GM19324 (cell line): ENCODE results near the gene PDLIM4.

Experiments
- ATAC-seq: cut with Tn5 transposase; IDR thresholded peaks from one replicate; pipeline ENCODE4 v1.9.1; 2021; ENCODE audit warnings: mild to moderate bottlenecking, moderate library complexity; ENCODE audit not compliant: unreplicated experiment, low FRiP score

PDLIM4 gene

GRCh38 chr5:132257131-132258101 lies at the start of gene PDLIM4:
PDLIM4 (plus strand) TSS chr5:132257696; CDS start chr5:132257735, 39 bp downstream.
- no peak for ATAC-seq

GRCh38 chr5:132207778-132208177 lies 49.7 kb upstream of the PDLIM4 start:
- ATAC-seq, result no peak

- ATAC-seq, result no peak
These were observed 48.4 kb upstream of the PDLIM4 start for GRCh38 chr5:132209131-132209530.

GRCh38 chr5:132209901-132210545 lies 47.5 kb upstream of the PDLIM4 start:
- no peak for ATAC-seq

GRCh38 chr5:132210944-132211343 lies 46.6 kb upstream of the PDLIM4 start:
- ATAC-seq, result no peak

- ATAC-seq, result no peak
These were observed 45.7 kb upstream of the PDLIM4 start for GRCh38 chr5:132211787-132212186.

GRCh38 chr5:132213666-132214065 lies 43.8 kb upstream of the PDLIM4 start:
- no peak for ATAC-seq

- ATAC-seq, result no peak
These were observed 43.0 kb upstream of the PDLIM4 start for GRCh38 chr5:132214491-132214890.

- no peak for ATAC-seq
These were observed 42.2 kb upstream of the PDLIM4 start for GRCh38 chr5:132215329-132215728.

- no peak for ATAC-seq
These were observed 39.2 kb upstream of the PDLIM4 start for GRCh38 chr5:132218321-132218720.

- no peak for ATAC-seq
These were observed 38.1 kb upstream of the PDLIM4 start for GRCh38 chr5:132219289-132219970.

GRCh38 chr5:132219981-132220380 lies 37.5 kb upstream of the PDLIM4 start:
- ATAC-seq, result no peak

GRCh38 chr5:132220491-132220890 lies 37.0 kb upstream of the PDLIM4 start:
- ATAC-seq, result no peak

- no peak for ATAC-seq
These were observed 35.5 kb upstream of the PDLIM4 start for GRCh38 chr5:132221781-132222648.

GRCh38 chr5:132222649-132223038 lies 34.9 kb upstream of the PDLIM4 start:
- no peak for ATAC-seq

GRCh38 chr5:132223861-132224260 lies 33.6 kb upstream of the PDLIM4 start:
- ATAC-seq, result no peak

GRCh38 chr5:132224716-132225115 lies 32.8 kb upstream of the PDLIM4 start:
- ATAC-seq, result no peak

- no peak for ATAC-seq
These were observed 32.1 kb upstream of the PDLIM4 start for GRCh38 chr5:132225165-132226032.

GRCh38 chr5:132226516-132227234 lies 30.8 kb upstream of the PDLIM4 start:
- no peak for ATAC-seq
